T-cell (primary cell): ENCODE measurements around the gene PRRG1. TPM values are rescaled to one million over a fixed set of nuclear protein-coding genes. Genes with fewer than 3 reads are reported as not detected.
A peak's percentile ranks its signal among the peaks of the same experiment; 100 is the strongest.

Experiments used
- ATAC-seq, 4 experiments: fragments of 200-7000 bp in 3 of 4; fragments of 150-1000 bp in 1 of 4; cut with Tn5 transposase; replicated peaks in 1 of 4; 1 replicate in 3 of 4; 2 replicates in 1 of 4; pipeline ENCODE4 v1.10.0; 2021; ENCODE audit warnings: moderate library complexity in 3 of 4, mild to moderate bottlenecking in 2 of 4, moderate number of reproducible peaks in 1 of 4
- CTCF ChIA-PET, 2 donors: fragments of 300-600 bp; sonication (Branson Sonifier 250); formaldehyde crosslinking; loops; one replicate each; lab custom pipeline; 2022; ENCODE audit warnings: antibody characterized with exemption in 2 of 2; lab: Charles Lee
- POLR2A ChIA-PET, 2 donors: fragments of 300-600 bp; sonication (Branson Sonifier 250); formaldehyde crosslinking; loops; one replicate each; lab custom pipeline; 2022; ENCODE audit warnings: antibody characterized with exemption in 2 of 2; lab: Charles Lee
- DNase-seq, 35 experiments: peaks; one replicate each; pipeline versions ENCODE4 v3.0.0 to v3.0.0-alpha.2; 2013 to 2023
- H3K27ac ChIP-seq: one replicate; pipeline ENCODE4 v1.5.1; 2013; ENCODE audit warnings: low read length
- H3K27me3 ChIP-seq, 2 experiments: replicated peaks in 1 of 2; 1 replicate in 1 of 2; 2 replicates in 1 of 2; pipeline versions ENCODE4 v1.6.1 to v1.7.0; 2013; ENCODE audit warnings: low read length in 1 of 2, mixed read lengths in 1 of 2; ENCODE audit not compliant: control insufficient read depth in 2 of 2, insufficient read depth in 2 of 2; ENCODE audit errors: extremely low read depth in 1 of 2
- H3K36me3 ChIP-seq, 2 donors: 1 replicate in 1 of 2; 2 replicates in 1 of 2; pipeline versions ENCODE4 v1.6.1 to v1.7.0; 2013; ENCODE audit warnings: low read length in 1 of 2; ENCODE audit not compliant: control insufficient read depth in 2 of 2, insufficient read depth in 1 of 2; ENCODE audit errors: extremely low read depth in 1 of 2
- H3K4me1 ChIP-seq, 2 experiments: 1 replicate in 1 of 2; 2 replicates in 1 of 2; pipeline versions ENCODE4 v1.6.1 to v1.7.0; 2013; ENCODE audit warnings: low read length in 2 of 2, mixed read lengths in 1 of 2; ENCODE audit not compliant: insufficient read depth in 2 of 2, control insufficient read depth in 1 of 2; ENCODE audit errors: extremely low read depth in 1 of 2
- H3K4me3 ChIP-seq, 2 donors: 1 replicate in 1 of 2; 2 replicates in 1 of 2; pipeline versions ENCODE4 v1.5.1 to v1.7.0; 2013; ENCODE audit warnings: mild to moderate bottlenecking in 2 of 2, low read length in 1 of 2, moderate library complexity in 1 of 2; ENCODE audit not compliant: control insufficient read depth in 1 of 2; ENCODE audit errors: extremely low read depth in 1 of 2
- H3K9me3 ChIP-seq: 2 replicates; pipeline ENCODE4 v1.7.0; 2013
- H3K27ac Mint-ChIP-seq, 2 donors: one replicate each; pipeline ENCODE4 v1.8.0; 2020 to 2021; ENCODE audit warnings: mild to moderate bottlenecking in 2 of 2, mixed read lengths in 2 of 2
- H3K27me3 Mint-ChIP-seq, 2 donors: one replicate each; pipeline ENCODE4 v1.8.0; 2021 to 2022; ENCODE audit warnings: mixed read lengths in 2 of 2
- H3K36me3 Mint-ChIP-seq: one replicate; pipeline ENCODE4 v1.8.0; 2021; ENCODE audit warnings: mixed read lengths
- H3K4me1 Mint-ChIP-seq, 3 donors: one replicate each; pipeline ENCODE4 v1.8.0; 2020 to 2022; ENCODE audit warnings: mixed read lengths in 3 of 3, mild to moderate bottlenecking in 1 of 3
- H3K4me3 Mint-ChIP-seq, 3 donors: one replicate each; pipeline ENCODE4 v1.8.0; 2020 to 2022; ENCODE audit warnings: mild to moderate bottlenecking in 3 of 3, mixed read lengths in 3 of 3, moderate library complexity in 3 of 3
- H3K9me3 Mint-ChIP-seq, 3 donors: one replicate each; pipeline ENCODE4 v1.8.0; 2020 to 2022; ENCODE audit warnings: mixed read lengths in 3 of 3
- WGBS: methylation state at CpG from one replicate; pipeline ENCODE4 v1.1.5; 2013; ENCODE audit warnings: missing lambda C conversion rate; ENCODE audit not compliant: insufficient coverage; 5-methylcytosine and 5-hydroxymethylcytosine counted together
- total RNA-seq, 35 experiments: library from RNA in 6 of 35; stranded (reverse) in 6 of 35; fragments of 120-200 nt in 1 of 35; gene quantifications; one replicate each; pipeline versions ENCODE4 v1.2.1 to v1.2.4 and lab custom pipeline; 2013 to 2026

PRRG1 gene
- total RNA-seq, 5 donors from 2014 or later (not counting 1 experiment from before 2014, with no cell fraction given): 0.12 to 0.16 TPM; not detected in 3

DNA sequence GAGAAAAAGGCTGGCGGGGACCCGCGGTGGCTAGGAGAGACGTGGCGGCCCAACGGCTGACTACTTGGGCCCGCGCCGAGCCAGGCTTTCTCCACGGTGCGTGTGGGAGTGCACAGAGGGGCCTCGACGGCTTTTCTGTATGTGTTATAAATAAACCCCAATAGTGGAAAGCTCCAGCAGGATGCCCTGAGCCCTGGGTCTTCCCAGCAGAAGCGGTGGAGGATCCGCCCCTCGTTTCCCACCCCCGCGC is 268 bp upstream of the PRRG1 start:
- Mint-ChIP-seq H3K4me3 (peak overlapping the region in 2 of 3 donors; percentile 28 to 51), H3K27ac (no peak overlapping the region), H3K4me1 (peaks cover 0 to 12% (median 8%) of the 10 kb centered on the region in 3 donors), H3K36me3 (no peaks in the 10 kb centered on the region), H3K9me3 (no peaks in the 10 kb centered on the region), H3K27me3 (peaks cover 19 to 46% of the 10 kb centered on the region in 2 donors)
- H3K9me3 ChIP-seq: no peaks in the 10 kb centered on the region
- ChIA-PET CTCF (no interaction called here), POLR2A (no interaction called here)
- H3K4me1 ChIP-seq: peaks cover 0 to 6% of the 10 kb centered on the region in 2 experiments
- no peak for DNase-seq
- H3K36me3 ChIP-seq: no peaks in the 10 kb centered on the region
- no peak for ATAC-seq
- WGBS: 15% methylated on average over 10 of the region's 18 CpGs
- peaks cover 0 to 10% of the 10 kb centered on the region in 2 experiments for H3K27me3 ChIP-seq
- H3K4me3 ChIP-seq: peak overlapping the region in 1 of 2 donors; percentile 10
- H3K27ac ChIP-seq: no peak overlapping the region

- ATAC-seq (no peak), DNase-seq (no peak)
- peaks cover 20 to 50% of the 10 kb centered on the region in 2 donors for H3K27me3 Mint-ChIP-seq
- no peak overlapping the region for H3K27ac Mint-ChIP-seq
- Histone ChIP-seq H3K4me3 (no peak overlapping the region), H3K4me1 (peaks cover 0 to 6% of the 10 kb centered on the region in 2 experiments), H3K36me3 (no peaks in the 10 kb centered on the region), H3K27me3 (peaks cover 0 to 10% of the 10 kb centered on the region in 2 experiments), H3K9me3 (no peaks in the 10 kb centered on the region), H3K27ac (no peak overlapping the region)
- WGBS: no CpG with 5 or more reads among the region's 8 CpGs
- no peaks in the 10 kb centered on the region for H3K9me3 Mint-ChIP-seq
- H3K4me3 Mint-ChIP-seq: peak overlapping the region; percentile 24 to 51 (median 26)
- peaks cover 0 to 12% (median 8%) of the 10 kb centered on the region in 3 donors for H3K4me1 Mint-ChIP-seq
- CTCF ChIA-PET: no interaction called here
- no peaks in the 10 kb centered on the region for H3K36me3 Mint-ChIP-seq
- POLR2A ChIA-PET: no interaction called here
Measured at GRCh38 chrX:37350034-37350365, 836 bp downstream of the PRRG1 start.

DNA sequence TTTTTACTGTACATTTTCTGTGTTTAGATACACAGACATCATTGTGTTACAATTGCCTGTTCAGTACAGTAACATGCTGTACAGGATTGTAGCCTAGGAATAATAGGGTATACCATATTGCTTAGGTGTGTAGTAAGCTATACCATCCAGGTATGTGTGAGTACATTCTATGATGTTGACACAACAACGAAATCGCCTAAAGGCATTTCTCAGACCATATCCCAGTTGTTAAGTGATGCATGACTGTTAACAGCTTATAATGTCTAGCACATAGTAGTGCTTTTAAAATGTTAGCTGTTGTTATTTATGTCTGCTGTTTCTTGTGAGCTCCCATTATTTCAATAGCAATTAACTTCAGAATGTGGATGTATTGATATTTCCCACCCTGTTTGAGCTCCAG is 4.5 kb downstream of the PRRG1 start:
- Mint-ChIP-seq H3K27ac (no peak overlapping the region), H3K36me3 (no peaks in the 10 kb centered on the region), H3K27me3 (peaks cover 8 to 29% of the 10 kb centered on the region in 2 donors), H3K4me3 (no peak overlapping the region), H3K4me1 (peaks cover 0 to 11% (median 6%) of the 10 kb centered on the region in 3 donors), H3K9me3 (no peaks in the 10 kb centered on the region)
- DNase-seq: no peak
- H3K4me3 ChIP-seq: no peak overlapping the region
- no peaks in the 10 kb centered on the region for H3K9me3 ChIP-seq
- no peak overlapping the region for H3K27ac ChIP-seq
- H3K27me3 ChIP-seq: peaks cover 0 to 10% of the 10 kb centered on the region in 2 experiments
- ChIA-PET CTCF (no interaction called here), POLR2A (no interaction called here)
- 90% methylated on average over 2 of the region's 2 CpGs for WGBS
- no peak for ATAC-seq
- H3K36me3 ChIP-seq: no peaks in the 10 kb centered on the region
- H3K4me1 ChIP-seq: peaks cover 0 to 6% of the 10 kb centered on the region in 2 experiments

DNA sequence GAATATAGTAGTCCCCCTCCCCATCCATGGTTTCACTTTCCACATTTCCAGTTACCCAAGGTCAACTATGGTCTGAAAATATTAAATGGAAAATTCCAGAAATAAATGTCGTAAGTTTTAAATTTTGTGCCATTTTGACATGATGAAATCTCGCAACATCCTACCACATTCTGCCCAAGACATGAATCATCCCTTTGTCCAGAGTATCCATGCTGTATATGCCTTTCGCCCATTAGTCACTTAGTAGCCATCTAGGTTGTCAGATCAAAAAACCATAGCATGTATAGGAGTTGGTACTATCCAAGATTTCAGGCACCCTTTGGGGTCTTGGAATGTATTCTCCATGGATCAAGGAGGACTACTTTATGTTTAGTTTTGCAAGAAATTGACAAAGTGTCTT is 8.3 kb downstream of the PRRG1 start:
- no peaks in the 10 kb centered on the region for H3K9me3 ChIP-seq
- H3K27me3 ChIP-seq: no peaks in the 10 kb centered on the region
- ATAC-seq (no peak), DNase-seq (no peak)
- Mint-ChIP-seq H3K27me3 (peaks cover 1 to 8% of the 10 kb centered on the region in 2 donors), H3K4me1 (no peaks in the 10 kb centered on the region), H3K9me3 (peaks cover 0 to 5% (median 0%) of the 10 kb centered on the region in 3 donors), H3K4me3 (no peak overlapping the region), H3K27ac (no peak overlapping the region), H3K36me3 (no peaks in the 10 kb centered on the region)
- no peaks in the 10 kb centered on the region for H3K36me3 ChIP-seq
- ChIA-PET CTCF (no interaction called here), POLR2A (no interaction called here)
- H3K4me1 ChIP-seq: no peaks in the 10 kb centered on the region
- WGBS: no CpG with 5 or more reads among the region's 3 CpGs
- H3K27ac ChIP-seq: no peak overlapping the region
- no peak overlapping the region for H3K4me3 ChIP-seq

- Histone ChIP-seq H3K4me1 (no peaks in the 10 kb centered on the region), H3K27me3 (no peaks in the 10 kb centered on the region), H3K9me3 (no peaks in the 10 kb centered on the region), H3K36me3 (no peaks in the 10 kb centered on the region), H3K27ac (no peak overlapping the region), H3K4me3 (no peak overlapping the region)
- Mint-ChIP-seq H3K36me3 (no peaks in the 10 kb centered on the region), H3K27me3 (no peaks in the 10 kb centered on the region), H3K4me3 (no peak overlapping the region), H3K27ac (no peak overlapping the region), H3K4me1 (no peaks in the 10 kb centered on the region), H3K9me3 (peaks cover 0 to 5% (median 0%) of the 10 kb centered on the region in 3 donors)
- CTCF ChIA-PET: no interaction called here
- DNase-seq (no peak), ATAC-seq (no peak)
- WGBS: no CpG with 5 or more reads among the region's 2 CpGs
- POLR2A ChIA-PET: no interaction called here
Measured at GRCh38 chrX:37361596-37361995, 12.4 kb downstream of the PRRG1 start.

- H3K4me1 ChIP-seq: no peaks in the 10 kb centered on the region
Measured at GRCh38 chrX:37364666-37365065, 15.5 kb downstream of the PRRG1 start.

DNA sequence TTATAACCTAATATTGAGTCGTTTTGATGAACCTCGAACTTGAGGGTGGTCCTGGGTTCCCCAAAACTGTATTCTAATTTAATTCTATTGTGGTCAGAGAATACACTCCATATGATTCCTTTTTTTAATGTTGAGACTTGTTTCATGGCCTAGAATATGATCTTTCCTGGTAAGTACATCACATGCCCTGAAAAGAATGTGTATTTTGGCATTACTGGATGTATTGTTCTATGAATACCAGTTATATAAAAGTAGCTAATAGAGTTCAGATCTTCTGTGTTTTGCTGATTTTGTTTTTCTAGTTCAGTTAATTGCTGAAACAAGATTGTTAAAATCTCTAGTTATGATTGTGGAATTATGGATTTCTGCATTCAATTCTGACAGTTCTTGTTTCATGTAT is 18.8 kb downstream of the PRRG1 start:
- Mint-ChIP-seq H3K27me3 (no peaks in the 10 kb centered on the region), H3K4me1 (no peaks in the 10 kb centered on the region), H3K4me3 (no peak overlapping the region), H3K9me3 (no peaks in the 10 kb centered on the region), H3K27ac (no peak overlapping the region), H3K36me3 (no peaks in the 10 kb centered on the region)
- DNase-seq (no peak), ATAC-seq (no peak)
- Histone ChIP-seq H3K27me3 (peaks cover 0 to 3% of the 10 kb centered on the region in 2 experiments), H3K4me3 (no peak overlapping the region), H3K4me1 (no peaks in the 10 kb centered on the region), H3K9me3 (no peaks in the 10 kb centered on the region), H3K36me3 (no peaks in the 10 kb centered on the region), H3K27ac (no peak overlapping the region)
- WGBS: no CpG with 5 or more reads among the region's 2 CpGs
- POLR2A ChIA-PET: no interaction called here
- CTCF ChIA-PET: interaction anchor here in 1 of 2 donors (0.6 kb wide), 1 partner anchor 803 kb away, joined by 3 read pairs; no protein-coding TSS in a partner anchor

More at GRCh38 chrX:37364666-37365065, 15.5 kb downstream of the PRRG1 start:
- Mint-ChIP-seq H3K27ac (no peak overlapping the region), H3K27me3 (no peaks in the 10 kb centered on the region), H3K4me3 (no peak overlapping the region), H3K36me3 (no peaks in the 10 kb centered on the region), H3K9me3 (peaks cover 0 to under 1% (median 0%) of the 10 kb centered on the region in 3 donors), H3K4me1 (no peaks in the 10 kb centered on the region)
- CTCF ChIA-PET: no interaction called here
- Histone ChIP-seq H3K4me3 (no peak overlapping the region), H3K9me3 (no peaks in the 10 kb centered on the region), H3K36me3 (no peaks in the 10 kb centered on the region), H3K27ac (no peak overlapping the region), H3K27me3 (no peaks in the 10 kb centered on the region)
- no CpG with 5 or more reads among the region's 3 CpGs for WGBS
- DNase-seq (no peak), ATAC-seq (no peak)
- POLR2A ChIA-PET: no interaction called here
